Tibial nerve (tissue), 4 donors: ENCODE data around the gene XAGE1B.

Source experiments
- EP300 ChIP-seq, 2 donors: sonication (generic); formaldehyde crosslinking; IDR thresholded peaks; one replicate each; pipeline ENCODE4 v1.6.1; 2017; ENCODE audit warnings: antibody characterized with exemption in 2 of 2, mild to moderate bottlenecking in 1 of 2
- POLR2A ChIP-seq, 2 donors: fragments of 450-650 bp; IDR thresholded peaks; one replicate each; pipeline ENCODE4 v1.6.1; 2017; ENCODE audit warnings: antibody characterized with exemption in 2 of 2, mild to moderate bottlenecking in 2 of 2, moderate library complexity in 2 of 2
- TF ChIP-seq, protein P1 (sequence below), 5 experiments: fragments of 200-600 bp in 3 of 5; fragments of 450-650 bp in 2 of 5; sonication (generic) in 3 of 5; IDR thresholded peaks; one replicate each; pipeline ENCODE4 v1.5.1; 2016 to 2019; ENCODE audit warnings: antibody characterized with exemption in 5 of 5, mild to moderate bottlenecking in 3 of 5, moderate library complexity in 2 of 5

DNA sequence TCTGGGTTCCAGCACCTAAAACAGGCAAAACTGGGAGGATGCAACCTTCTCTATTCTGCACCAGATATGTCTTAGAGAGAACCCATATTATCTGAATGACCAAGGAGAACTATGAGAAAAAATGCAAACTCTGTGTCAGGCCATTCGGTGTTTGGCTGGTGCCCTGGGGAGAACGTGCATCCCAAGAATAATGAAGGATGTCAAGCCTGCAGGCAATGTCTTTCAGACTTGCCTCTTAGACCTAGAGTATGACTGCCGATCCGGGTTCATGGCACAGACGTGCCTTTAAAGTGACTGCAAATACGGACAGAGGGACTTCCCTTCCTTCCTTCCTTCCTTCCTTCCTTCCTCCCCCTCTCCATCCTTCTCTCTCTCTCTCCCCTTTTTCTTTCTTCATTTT, 6.9 kb downstream of the XAGE1B start:
- TF ChIP-seq, protein P1, sequence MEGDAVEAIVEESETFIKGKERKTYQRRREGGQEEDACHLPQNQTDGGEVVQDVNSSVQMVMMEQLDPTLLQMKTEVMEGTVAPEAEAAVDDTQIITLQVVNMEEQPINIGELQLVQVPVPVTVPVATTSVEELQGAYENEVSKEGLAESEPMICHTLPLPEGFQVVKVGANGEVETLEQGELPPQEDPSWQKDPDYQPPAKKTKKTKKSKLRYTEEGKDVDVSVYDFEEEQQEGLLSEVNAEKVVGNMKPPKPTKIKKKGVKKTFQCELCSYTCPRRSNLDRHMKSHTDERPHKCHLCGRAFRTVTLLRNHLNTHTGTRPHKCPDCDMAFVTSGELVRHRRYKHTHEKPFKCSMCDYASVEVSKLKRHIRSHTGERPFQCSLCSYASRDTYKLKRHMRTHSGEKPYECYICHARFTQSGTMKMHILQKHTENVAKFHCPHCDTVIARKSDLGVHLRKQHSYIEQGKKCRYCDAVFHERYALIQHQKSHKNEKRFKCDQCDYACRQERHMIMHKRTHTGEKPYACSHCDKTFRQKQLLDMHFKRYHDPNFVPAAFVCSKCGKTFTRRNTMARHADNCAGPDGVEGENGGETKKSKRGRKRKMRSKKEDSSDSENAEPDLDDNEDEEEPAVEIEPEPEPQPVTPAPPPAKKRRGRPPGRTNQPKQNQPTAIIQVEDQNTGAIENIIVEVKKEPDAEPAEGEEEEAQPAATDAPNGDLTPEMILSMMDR (IDR thresholded peaks at IDR 0.05) = no peak
- no peak for TF ChIP-seq POLR2A (IDR thresholded peaks at IDR 0.05)
- no peak for TF ChIP-seq EP300 (IDR thresholded peaks at IDR 0.05)
